Measurements from ENCODE around the gene IQCE. TPM values are rescaled to one million over a fixed set of nuclear protein-coding genes. Genes with fewer than 3 reads are reported as not detected.
A peak's percentile ranks its signal among the peaks of the same experiment; 100 is the strongest.

The IQCE gene
- total and polyA plus RNA-seq, 2 donors (not counting 1 experiment from before 2014, with no cell fraction given) = 3.5 to 9.5 TPM

GRCh38 chr7:2510130-2510776 is 48.5 kb upstream of the IQCE start:
- Histone ChIP-seq H3K9me3 (ENCODE audit: control extremely low read depth in 1 of 3, control insufficient read depth in 2 of 3, insufficient read depth in 1 of 3, low read length in 2 of 3) (no peaks in the 10 kb centered on the region), H3K4me2 (replicated peaks; ENCODE audit: low read depth, low read length, poor library complexity, severe bottlenecking) (peak overlapping the region; percentile 93), H2AFZ (ENCODE audit: insufficient read depth, low read depth, low read length, poor library complexity, severe bottlenecking) (peak overlapping the region; percentile 67), H4K20me1 (ENCODE audit: control insufficient read depth, insufficient read depth, low read length, poor library complexity, severe bottlenecking) (no peaks in the 10 kb centered on the region), H3K36me3 (replicated peaks in 1 of 2; ENCODE audit: control extremely low read depth in 1 of 2, control insufficient read depth in 1 of 2, extremely low read depth in 1 of 2, insufficient read depth in 2 of 2, low read length in 1 of 2) (no peaks in the 10 kb centered on the region), H3K4me3 (ENCODE audit: control extremely low read depth in 1 of 5, extremely low read depth in 1 of 5, insufficient read depth in 1 of 5, low read depth in 2 of 5, low read length in 4 of 5) (peak overlapping the region in 4 of 5 experiments; percentile 37 to 51 (median 40)), H3K79me2 (ENCODE audit: control insufficient read depth, insufficient read depth, low read length) (peaks cover 27% of the 10 kb centered on the region), H3K27ac (ENCODE audit: low read length in 2 of 2) (peak overlapping the region; percentile 99 to 100), H3K4me1 (ENCODE audit: control insufficient read depth in 2 of 2, insufficient read depth in 2 of 2, low read length in 2 of 2) (peaks cover 60 to 71% of the 10 kb centered on the region in 2 donors), H3K9ac (ENCODE audit: low read length) (peak overlapping the region; percentile 70), H3K27me3 (replicated peaks in 1 of 4; ENCODE audit: control extremely low read depth in 1 of 4, control insufficient read depth in 3 of 4, insufficient read depth in 4 of 4, low read length in 3 of 4) (no peaks in the 10 kb centered on the region)
- intact Hi-C loops (cut with micrococcal nuclease) = loop anchor here (2.0 kb wide), 1 partner anchor 33 kb away; the partner anchor contains the start of gene GRIFIN
- ATAC-seq (ENCODE audit: low read depth) = no peak
- peak overlapping the region; percentile 88 for H3K4me3 Mint-ChIP-seq
- ChIA-PET POLR2A (interaction anchor here (0.5 to 7.5 kb wide), 12 partner anchors 12 to 1000 kb away, joined by 3 to 340 read pairs (median 4); partner anchors contain the start of genes BRAT1, CHST12, LFNG and TTYH3), CTCF (interaction anchor here (1.0 to 5.0 kb wide), 8 partner anchors 9 to 200 kb away, joined by 3 to 34 read pairs (median 10); no protein-coding TSS in a partner anchor)
- no peaks in the 10 kb centered on the region for H3K27me3 Mint-ChIP-seq
- 77% methylated on average over 11 of the region's 13 CpGs for WGBS (ENCODE audit: insufficient coverage)
- H3K27ac Mint-ChIP-seq = peak overlapping the region; percentile 99
- no peaks in the 10 kb centered on the region for H3K9me3 Mint-ChIP-seq (ENCODE audit: insufficient read depth)
- DNase-seq = no peak
- TF ChIP-seq EZH2 (IDR thresholded peaks at IDR 0.05; ENCODE audit: borderline replicate concordance, insufficient read depth, low read depth, low read length, poor library complexity, severe bottlenecking) (no peak), CTCF (IDR thresholded peaks at IDR 0.05) (no peak)
- H3K4me1 Mint-ChIP-seq = peaks cover 67% of the 10 kb centered on the region
